K562 (cell line): ENCODE data around the gene GYPC. TPM values are rescaled to one million over a fixed set of nuclear protein-coding genes. Genes with fewer than 3 reads are reported as not detected.

ENCODE experiments used
- ATAC-seq: fragments of 200-7000 bp; cut with Tn5 transposase; 3 replicates; pipeline ENCODE4 v1.9.1; 2020; ENCODE audit warnings: moderate library complexity
- BruUV-seq: library from RNA; stranded (reverse); fragments of 400-500 nt; replicated peaks from 2 replicates; lab custom pipeline; 2021; lab: Mats Ljungman, UMichigan
- CTCF ChIA-PET: fragments of 300-600 bp; formaldehyde crosslinking; extraction: SDS; loops from one replicate; lab custom pipeline; 2021; ENCODE audit warnings: low intra/inter-chr PET ratio; lab: Yijun Ruan, JAX
- POLR2A ChIA-PET: fragments of 300-600, 350-650 bp; sonication (Branson Sonifier 250); formaldehyde crosslinking; extraction: SDS; loops from one replicate; lab custom pipeline; 2021; ENCODE audit warnings: antibody characterized with exemption, inconsistent platforms; lab: Yijun Ruan, JAX
- DNase-seq, 4 experiments: peaks; one replicate each; pipeline versions ENCODE4 v3.0.0 to v3.0.0-alpha.2; 2011 to 2018; ENCODE audit warnings: low spot score in 3 of 4, mixed read lengths in 3 of 4; ENCODE audit errors: extremely low read depth in 1 of 4
- FAIRE-seq: peaks from 2 replicates; lab custom pipeline; 2011; peaks lifted over from hg19 to GRCh38; lab: Jason Lieb, UNC
- H2AFZ ChIP-seq: 2 replicates; pipeline ENCODE4 v1.6.0; 2011; ENCODE audit warnings: low read depth, low read length, control low read depth, inconsistent platforms
- H3K27ac ChIP-seq: fragments of 200-600 bp; 3 replicates; pipeline ENCODE4 v1.8.0; 2011; ENCODE audit warnings: low read depth, mild to moderate bottlenecking, control low read depth, inconsistent platforms, low read length, moderate library complexity, mixed read lengths; ENCODE audit errors: extremely low read depth
- H3K27me3 ChIP-seq, 2 experiments: fragments of 300-600 bp in 1 of 2; 2 replicates in 1 of 2; 3 replicates in 1 of 2; pipeline versions ENCODE4 v1.6.0 to v1.8.0; 2011; ENCODE audit warnings: inconsistent platforms in 2 of 2, low read length in 2 of 2, mild to moderate bottlenecking in 1 of 2, mixed read lengths in 1 of 2, moderate library complexity in 1 of 2; ENCODE audit not compliant: control insufficient read depth in 2 of 2, insufficient read depth in 2 of 2
- H3K36me3 ChIP-seq: fragments of 300-600 bp; 3 replicates; pipeline ENCODE4 v1.8.0; 2011; ENCODE audit warnings: mild to moderate bottlenecking, low read length, inconsistent platforms; ENCODE audit not compliant: control insufficient read depth, insufficient read depth
- H3K4me1 ChIP-seq, 2 experiments: fragments of 200-600 bp in 1 of 2; replicated peaks in 1 of 2; 2 replicates in 1 of 2; 3 replicates in 1 of 2; pipeline versions ENCODE4 v1.5.1 to v1.8.0; 2011; ENCODE audit warnings: inconsistent platforms in 2 of 2, low read length in 2 of 2, mild to moderate bottlenecking in 1 of 2, mixed read lengths in 1 of 2, moderate library complexity in 1 of 2; ENCODE audit not compliant: control insufficient read depth in 2 of 2, insufficient read depth in 2 of 2
- H3K4me2 ChIP-seq: 2 replicates; pipeline ENCODE4 v1.6.1; 2011; ENCODE audit warnings: low read length, control low read depth, inconsistent platforms, mixed read lengths; ENCODE audit not compliant: insufficient read depth
- H3K4me3 ChIP-seq: fragments of 200-600 bp; sonication (generic), shearing (Covaris generic); 2 replicates; pipeline ENCODE4 v1.5.1; 2016; ENCODE audit warnings: control low read depth, inconsistent platforms
- H3K79me2 ChIP-seq: fragments of 200-600 bp; 3 replicates; pipeline ENCODE4 v1.8.0; 2011; ENCODE audit warnings: low read length, inconsistent platforms; ENCODE audit not compliant: control insufficient read depth, insufficient read depth
- H3K9ac ChIP-seq, 2 experiments: 2 replicates each; pipeline versions ENCODE4 v1.6.0 to v1.6.1; 2011; ENCODE audit warnings: low read depth in 2 of 2, low read length in 2 of 2, control low read depth in 1 of 2, inconsistent platforms in 1 of 2, mild to moderate bottlenecking in 1 of 2, mixed read lengths in 1 of 2; ENCODE audit not compliant: insufficient read depth in 1 of 2
- H3K9me1 ChIP-seq: one replicate; pipeline ENCODE4 v1.6.0; 2011; ENCODE audit warnings: inconsistent platforms, mild to moderate bottlenecking, low read length, moderate library complexity; ENCODE audit not compliant: control insufficient read depth, insufficient read depth
- H3K9me3 ChIP-seq: replicated peaks from 2 replicates; pipeline ENCODE4 v1.5.1; 2011; ENCODE audit warnings: low read depth, low read length, inconsistent platforms; ENCODE audit not compliant: control insufficient read depth, insufficient read depth
- H4K20me1 ChIP-seq: replicated peaks from 2 replicates; pipeline ENCODE4 v1.6.1; 2011; ENCODE audit warnings: low read length, inconsistent platforms, mixed read lengths; ENCODE audit not compliant: control insufficient read depth, insufficient read depth
- CAMTA2 ChIP-seq: fragments of 250-450 bp; sonication (Bioruptor Pico); conservative IDR thresholded peaks from 2 replicates; pipeline ENCODE4 v1.5.1; 2022
- CBX2 ChIP-seq: fragments of 200-600 bp; sonication (generic); IDR thresholded peaks from one replicate; pipeline ENCODE4 v1.6.1; 2012; ENCODE audit warnings: mild to moderate bottlenecking, low read length, inconsistent platforms; ENCODE audit not compliant: insufficient read depth, poor library complexity, severe bottlenecking
- CC2D1A ChIP-seq: fragments of 450-650 bp; IDR thresholded peaks from 2 replicates; pipeline ENCODE4 v1.6.1; 2017; ENCODE audit warnings: mild to moderate bottlenecking
- CHD4 ChIP-seq: fragments of 200-600 bp; sonication (generic); IDR thresholded peaks from 3 replicates; pipeline ENCODE4 v1.6.1; 2012; ENCODE audit warnings: low read depth, mild to moderate bottlenecking, mixed read lengths, low read length, inconsistent platforms; ENCODE audit not compliant: insufficient read depth, insufficient replicate concordance, poor library complexity, severe bottlenecking
- CREM ChIP-seq: IDR thresholded peaks from 2 replicates; pipeline ENCODE4 v1.6.1; 2014; ENCODE audit warnings: antibody characterized with exemption, low read depth
- DNMT1 ChIP-seq: fragments of 450-650 bp; IDR thresholded peaks from 2 replicates; pipeline ENCODE4 v1.6.1; 2016; ENCODE audit warnings: antibody characterized with exemption, mild to moderate bottlenecking
- HDAC1 ChIP-seq, 2 experiments: fragments of 450-650 bp; IDR thresholded peaks; 2 replicates each; pipeline ENCODE4 v1.6.1; 2016 to 2017; ENCODE audit warnings: inconsistent platforms in 1 of 2, mild to moderate bottlenecking in 1 of 2, moderate library complexity in 1 of 2
- NCOR1 ChIP-seq: fragments of 450-650 bp; IDR thresholded peaks from 2 replicates; pipeline ENCODE4 v1.6.1; 2016; ENCODE audit warnings: mild to moderate bottlenecking, moderate library complexity
- SIRT6 ChIP-seq: IDR thresholded peaks from one replicate; pipeline ENCODE4 v1.6.1; 2012; ENCODE audit warnings: low read depth, mild to moderate bottlenecking, control low read depth, inconsistent platforms, low read length, moderate library complexity
- SNRNP70 ChIP-seq: fragments of 200-400 bp; formaldehyde crosslinking; optimal IDR thresholded peaks from 2 replicates; pipeline ENCODE3; 2017; ENCODE audit warnings: low read depth, low read length
- TCF3 ChIP-seq: sonication (generic); formaldehyde crosslinking; IDR thresholded peaks from 2 replicates; pipeline ENCODE4 v1.4.0; 2020; ENCODE audit warnings: mild to moderate bottlenecking, missing genetic modification reagents
- ZKSCAN8 ChIP-seq: fragments of 200-800 bp; sonication (Bioruptor generic); IDR thresholded peaks from 2 replicates; pipeline ENCODE4 v1.6.1; 2016; ENCODE audit warnings: missing genetic modification characterization, missing compliant biosample characterization
- ZNF232 ChIP-seq: sonication (generic); formaldehyde crosslinking; IDR thresholded peaks from 2 replicates; pipeline ENCODE4 v1.8.0; 2022; ENCODE audit warnings: mild to moderate bottlenecking, missing genetic modification reagents
- ZNF282 ChIP-seq: sonication (generic); formaldehyde crosslinking; IDR thresholded peaks from 2 replicates; pipeline ENCODE4 v1.8.1; 2023; ENCODE audit warnings: missing genetic modification reagents
- WGBS: fragments of 100-300 bp; shearing (Covaris generic); methylation state at CpG from one replicate; pipeline ENCODE4 v1.1.6; 2016; ENCODE audit warnings: low coverage, mixed read lengths; ENCODE audit not compliant: insufficient coverage; ENCODE audit errors: missing lambda C conversion rate; 5-methylcytosine and 5-hydroxymethylcytosine counted together
- in situ Hi-C: fragments of 300-500 bp; cut with MboI; formaldehyde crosslinking; loops from 4 replicates; pipeline ENCODE4 v1.15.0; 2018; ENCODE audit warnings: inconsistent platforms, mixed read lengths
- intact Hi-C: fragments of 100-400 bp; cut with micrococcal nuclease; formaldehyde crosslinking; loops from 2 replicates; pipeline ENCODE4 v1.14.2; 2022
- polyA plus RNA-seq, 8 experiments: library from polyadenylated mRNA; depleted of rRNA in 4 of 8; stranded (reverse) in 5 of 8; unstranded in 3 of 8; fragments of >200 nt; fragmentation: Nextera tagmentation in 2 of 8; fragmentation: Illumina TruSeq in 1 of 8; extraction: Ambion mirVana in 2 of 8; extraction: Trizol in 1 of 8; gene quantifications; 2 replicates each; pipeline versions ENCODE4 v1.2.1 to v1.2.3, GENCODE V29; 2011 to 2014; ENCODE audit warnings: inconsistent platforms in 1 of 8, missing spikeins in 1 of 8
- total RNA-seq, 7 experiments: library from RNA; depleted of rRNA in 6 of 7; stranded (reverse); fragments of >200 nt in 6 of 7; fragmentation: Illumina TruSeq in 2 of 7; extraction: Trizol in 2 of 7; gene quantifications; 2 replicates each; pipeline versions ENCODE4 v1.2.1 to v1.2.3, GENCODE V29; 2011 to 2021; ENCODE audit warnings: low replicate concordance in 1 of 7
- TF ChIP-seq, protein P1 (sequence below): fragments of 250-450 bp; sonication (Bioruptor Pico); IDR thresholded peaks from 2 replicates; pipeline ENCODE4 v1.4.0; 2020; ENCODE audit warnings: mild to moderate bottlenecking
- TF ChIP-seq, protein P2 (sequence below): fragments of 450-650 bp; formaldehyde crosslinking; IDR thresholded peaks from 2 replicates; pipeline ENCODE4 v1.4.0; 2022; ENCODE audit warnings: mild to moderate bottlenecking, moderate library complexity
- TF ChIP-seq, protein P3 (sequence below): fragments of 450-650 bp; IDR thresholded peaks from 2 replicates; pipeline ENCODE4 v1.6.1; 2016; ENCODE audit warnings: missing biosample characterization, missing genetic modification characterization

Gene GYPC
- total and polyA plus RNA-seq, 9 of the 15 experiments (the other 6 are each of a cell fraction or from before 2014, with no cell fraction given): 50.6 to 282 (median 194) TPM

DNA sequence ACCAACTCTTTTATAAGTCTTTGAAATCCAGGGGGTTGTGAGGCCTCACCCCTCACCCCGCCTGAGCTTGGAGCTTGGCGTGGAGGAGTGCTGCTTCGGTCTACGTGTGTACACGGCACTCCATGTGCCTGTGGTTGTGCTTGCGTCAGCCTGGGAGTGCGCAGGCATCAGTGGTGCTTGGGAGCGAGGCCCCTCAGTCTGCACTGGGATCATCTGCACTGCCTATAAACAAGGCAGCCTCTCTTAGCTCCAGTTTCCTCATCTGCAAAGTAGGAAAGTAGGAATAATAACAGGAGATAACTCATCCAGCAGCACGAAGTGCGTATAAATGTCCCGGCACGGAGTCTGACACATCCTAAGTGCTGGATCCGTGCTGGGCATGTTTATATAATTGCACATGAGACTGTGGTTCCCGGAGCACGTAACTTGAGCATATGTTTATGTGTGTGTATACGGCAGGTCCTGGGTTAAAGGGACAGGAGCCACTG is 1.2 kb downstream of the GYPC start (continued):
- TF ChIP-seq, protein P1, sequence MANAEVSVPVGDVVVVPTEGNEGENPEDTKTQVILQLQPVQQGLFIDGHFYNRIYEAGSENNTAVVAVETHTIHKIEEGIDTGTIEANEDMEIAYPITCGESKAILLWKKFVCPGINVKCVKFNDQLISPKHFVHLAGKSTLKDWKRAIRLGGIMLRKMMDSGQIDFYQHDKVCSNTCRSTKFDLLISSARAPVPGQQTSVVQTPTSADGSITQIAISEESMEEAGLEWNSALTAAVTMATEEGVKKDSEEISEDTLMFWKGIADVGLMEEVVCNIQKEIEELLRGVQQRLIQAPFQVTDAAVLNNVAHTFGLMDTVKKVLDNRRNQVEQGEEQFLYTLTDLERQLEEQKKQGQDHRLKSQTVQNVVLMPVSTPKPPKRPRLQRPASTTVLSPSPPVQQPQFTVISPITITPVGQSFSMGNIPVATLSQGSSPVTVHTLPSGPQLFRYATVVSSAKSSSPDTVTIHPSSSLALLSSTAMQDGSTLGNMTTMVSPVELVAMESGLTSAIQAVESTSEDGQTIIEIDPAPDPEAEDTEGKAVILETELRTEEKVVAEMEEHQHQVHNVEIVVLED: peak; percentile 55; the same call in 1 of the 2 replicates
- TF ChIP-seq SIRT6 (no peak), CREM (peak; percentile 85), ZKSCAN8 (CRISPR knock-in tag) (no peak), CC2D1A (no peak), CBX2 (no peak), DNMT1 (no peak), CHD4 (no peak)

DNA sequence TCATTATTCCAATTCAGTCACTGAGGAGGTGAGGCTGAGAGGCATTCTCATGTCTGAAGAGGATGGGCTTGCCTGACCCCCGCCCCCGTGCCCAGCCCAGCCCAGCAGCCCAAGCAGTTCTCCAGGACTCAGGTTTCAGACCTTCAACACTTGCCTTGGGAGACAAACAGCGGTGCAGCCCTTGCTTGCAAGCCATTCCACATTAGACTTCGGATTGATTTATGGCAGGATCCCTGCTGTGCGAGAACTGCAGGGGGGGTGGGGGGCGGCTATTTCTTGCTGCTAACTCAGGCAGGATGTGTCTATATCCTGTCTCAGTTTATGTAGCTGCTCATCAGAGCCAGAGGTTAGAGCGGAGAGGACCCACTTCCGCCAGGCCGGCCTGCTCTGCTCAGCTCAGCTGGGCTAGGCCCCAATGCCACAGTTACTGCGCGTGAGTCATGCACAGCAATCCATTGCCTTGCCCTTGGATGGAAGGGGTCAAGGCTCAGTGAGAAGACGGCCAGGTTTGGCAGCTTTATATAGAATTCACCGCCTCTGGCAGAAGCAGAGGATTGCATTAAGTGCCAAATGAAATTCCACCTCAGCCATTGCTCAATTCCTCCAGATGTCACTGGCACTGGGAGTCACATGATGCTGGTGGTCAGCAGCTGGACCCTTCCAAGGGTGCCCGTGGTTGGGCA is 1.8 kb downstream of the GYPC start:
- Histone ChIP-seq H3K4me2 (peak overlapping the region; percentile 92), H4K20me1 (peaks cover 18% of the 10 kb centered on the region), H3K27ac (peak overlapping the region; percentile 92), H3K79me2 (peaks cover 76% of the 10 kb centered on the region), H3K9me3 (no peaks in the 10 kb centered on the region), H3K9me1 (no peaks in the 10 kb centered on the region), H3K27me3 (no peaks in the 10 kb centered on the region), H3K36me3 (peaks cover 45% of the 10 kb centered on the region), H3K4me1 (peaks cover 61 to 64% of the 10 kb centered on the region in 2 experiments), H2AFZ (no peak overlapping the region), H3K4me3 (peak overlapping the region; percentile 82), H3K9ac (peak overlapping the region; percentile 96 to 99)
- no TSS peak for BruUV-seq
- peak; percentile 62 to 92 (median 76) for DNase-seq
- 0% methylated on average over 14 of the region's 14 CpGs for WGBS
- ChIA-PET POLR2A (interaction anchor here (0.6 to 1.8 kb wide), 5 partner anchors 14 to 305 kb away, joined by 3 to 5 read pairs (median 3); no protein-coding TSS in a partner anchor), CTCF (no interaction called here)
- peak; percentile 73 for ATAC-seq
- in situ Hi-C loops: no loop called here
- intact Hi-C loops: loop anchor here (1.0 to 2.0 kb wide), 4 partner anchors 12 to 349 kb away; no protein-coding TSS in a partner anchor
- peak; percentile 96 for FAIRE-seq
- peak in 1 of 2 experiments; percentile 61; a peak in 2 of 4 replicates for TF ChIP-seq HDAC1 (IDR thresholded peaks at IDR 0.05)
- TF ChIP-seq NCOR1: peak; percentile 64
- no peak for TF ChIP-seq SNRNP70
- TF ChIP-seq, protein P2, sequence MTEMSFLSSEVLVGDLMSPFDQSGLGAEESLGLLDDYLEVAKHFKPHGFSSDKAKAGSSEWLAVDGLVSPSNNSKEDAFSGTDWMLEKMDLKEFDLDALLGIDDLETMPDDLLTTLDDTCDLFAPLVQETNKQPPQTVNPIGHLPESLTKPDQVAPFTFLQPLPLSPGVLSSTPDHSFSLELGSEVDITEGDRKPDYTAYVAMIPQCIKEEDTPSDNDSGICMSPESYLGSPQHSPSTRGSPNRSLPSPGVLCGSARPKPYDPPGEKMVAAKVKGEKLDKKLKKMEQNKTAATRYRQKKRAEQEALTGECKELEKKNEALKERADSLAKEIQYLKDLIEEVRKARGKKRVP (CRISPR knock-in tag): peak; percentile 46; the same call in 1 of the 2 replicates
- TF ChIP-seq CAMTA2: 0 out of 2 replicates have a peak, but pooled peaks have one; percentile 5
- TF ChIP-seq, protein P3, sequence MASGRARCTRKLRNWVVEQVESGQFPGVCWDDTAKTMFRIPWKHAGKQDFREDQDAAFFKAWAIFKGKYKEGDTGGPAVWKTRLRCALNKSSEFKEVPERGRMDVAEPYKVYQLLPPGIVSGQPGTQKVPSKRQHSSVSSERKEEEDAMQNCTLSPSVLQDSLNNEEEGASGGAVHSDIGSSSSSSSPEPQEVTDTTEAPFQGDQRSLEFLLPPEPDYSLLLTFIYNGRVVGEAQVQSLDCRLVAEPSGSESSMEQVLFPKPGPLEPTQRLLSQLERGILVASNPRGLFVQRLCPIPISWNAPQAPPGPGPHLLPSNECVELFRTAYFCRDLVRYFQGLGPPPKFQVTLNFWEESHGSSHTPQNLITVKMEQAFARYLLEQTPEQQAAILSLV (tag): no peak
- no peak for TF ChIP-seq ZNF282 (CRISPR knock-in tag)
- no peak for TF ChIP-seq ZNF232 (CRISPR knock-in tag)
- peak; percentile 50; the same call in 1 of the 2 replicates for TF ChIP-seq TCF3 (CRISPR knock-in tag)
